GM12872 (cell line): Measurements from ENCODE around the gene MAGI2.

Experiments
- TF ChIP-seq, protein P1 (sequence below): IDR thresholded peaks from 3 replicates; pipeline ENCODE4 v1.5.1; 2011; ENCODE audit warnings: low read depth, mild to moderate bottlenecking, low read length, moderate library complexity; ENCODE audit not compliant: insufficient read depth

MAGI2 gene

DNA sequence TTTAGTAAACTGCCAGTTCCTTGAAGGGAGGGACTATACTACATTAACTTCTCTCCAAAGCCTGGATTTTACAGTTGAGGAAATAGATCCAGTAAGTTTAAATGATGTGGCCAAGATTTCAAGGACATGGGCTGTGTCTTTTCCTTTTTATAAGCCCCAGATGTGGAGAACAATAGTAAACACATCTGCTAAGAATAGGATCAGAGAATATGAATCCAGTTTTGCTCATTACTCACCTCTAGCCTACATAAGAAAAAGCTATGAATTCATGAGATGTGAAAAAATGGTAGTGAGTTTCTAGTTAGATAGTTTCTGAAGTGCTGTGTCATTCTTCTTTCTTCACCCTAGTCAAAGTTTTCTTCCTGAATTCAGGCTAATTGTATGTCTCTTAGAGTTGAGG is 38.6 kb downstream of the MAGI2 start:
- TF ChIP-seq, protein P1, sequence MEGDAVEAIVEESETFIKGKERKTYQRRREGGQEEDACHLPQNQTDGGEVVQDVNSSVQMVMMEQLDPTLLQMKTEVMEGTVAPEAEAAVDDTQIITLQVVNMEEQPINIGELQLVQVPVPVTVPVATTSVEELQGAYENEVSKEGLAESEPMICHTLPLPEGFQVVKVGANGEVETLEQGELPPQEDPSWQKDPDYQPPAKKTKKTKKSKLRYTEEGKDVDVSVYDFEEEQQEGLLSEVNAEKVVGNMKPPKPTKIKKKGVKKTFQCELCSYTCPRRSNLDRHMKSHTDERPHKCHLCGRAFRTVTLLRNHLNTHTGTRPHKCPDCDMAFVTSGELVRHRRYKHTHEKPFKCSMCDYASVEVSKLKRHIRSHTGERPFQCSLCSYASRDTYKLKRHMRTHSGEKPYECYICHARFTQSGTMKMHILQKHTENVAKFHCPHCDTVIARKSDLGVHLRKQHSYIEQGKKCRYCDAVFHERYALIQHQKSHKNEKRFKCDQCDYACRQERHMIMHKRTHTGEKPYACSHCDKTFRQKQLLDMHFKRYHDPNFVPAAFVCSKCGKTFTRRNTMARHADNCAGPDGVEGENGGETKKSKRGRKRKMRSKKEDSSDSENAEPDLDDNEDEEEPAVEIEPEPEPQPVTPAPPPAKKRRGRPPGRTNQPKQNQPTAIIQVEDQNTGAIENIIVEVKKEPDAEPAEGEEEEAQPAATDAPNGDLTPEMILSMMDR, result no peak

DNA sequence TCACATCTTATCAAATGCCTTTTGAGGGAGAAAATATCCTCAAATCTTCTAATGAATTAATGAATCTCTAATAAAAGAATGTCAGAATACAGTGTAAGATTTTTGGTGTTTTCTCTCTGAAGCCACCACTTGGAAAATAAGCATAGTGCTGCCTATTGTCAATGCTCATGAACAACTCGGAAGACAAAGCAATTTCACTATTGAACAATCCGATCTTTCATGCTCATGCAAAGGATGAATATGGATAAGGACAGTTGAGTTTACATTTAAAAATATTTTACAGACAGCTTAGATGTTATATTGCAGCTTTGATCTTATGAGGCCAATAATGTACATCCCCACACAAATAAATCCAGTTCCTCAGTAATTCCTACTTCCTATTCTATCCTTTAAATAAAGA is 40.6 kb downstream of the MAGI2 start:
- TF ChIP-seq, protein P1, result no peak

DNA sequence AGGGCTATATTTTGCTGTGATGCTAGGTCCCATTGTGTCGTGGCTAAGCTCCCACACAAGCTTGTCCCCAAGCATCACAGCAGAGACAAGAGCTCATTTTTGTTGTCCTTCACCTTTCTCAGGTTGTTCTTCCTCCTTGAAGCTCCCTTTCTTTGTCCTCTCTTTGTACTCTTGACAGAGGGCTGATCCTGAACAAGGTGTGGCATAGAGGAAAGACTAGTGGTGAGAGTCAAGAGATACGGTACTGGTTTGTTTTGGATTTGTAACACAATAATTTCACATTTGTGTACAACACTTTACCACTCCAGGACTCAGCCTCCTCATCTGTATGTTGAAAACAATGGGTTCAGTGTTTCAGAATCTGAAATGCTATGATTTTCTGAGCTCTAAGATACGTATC is 41.0 kb downstream of the MAGI2 start:
- TF ChIP-seq, protein P1, result no peak

DNA sequence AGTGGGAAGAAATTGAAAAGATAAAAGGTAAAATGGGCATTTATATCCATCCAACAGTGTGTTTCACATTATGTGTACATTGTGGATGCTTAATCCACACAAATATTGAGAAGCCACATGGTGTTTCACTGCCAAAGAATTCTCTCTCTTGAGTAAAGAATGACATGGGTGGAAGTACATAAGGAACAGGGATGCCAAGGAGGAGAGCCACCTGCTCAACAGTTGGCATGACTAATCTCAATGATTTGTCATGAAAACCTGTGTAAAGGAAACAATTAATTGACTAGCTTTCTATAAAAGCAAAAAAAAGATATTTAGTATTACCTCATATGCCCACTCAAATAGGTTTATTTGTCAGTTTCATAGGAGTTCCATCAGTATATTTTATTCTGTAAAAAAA is 43.1 kb downstream of the MAGI2 start:
- TF ChIP-seq, protein P1, result no peak

DNA sequence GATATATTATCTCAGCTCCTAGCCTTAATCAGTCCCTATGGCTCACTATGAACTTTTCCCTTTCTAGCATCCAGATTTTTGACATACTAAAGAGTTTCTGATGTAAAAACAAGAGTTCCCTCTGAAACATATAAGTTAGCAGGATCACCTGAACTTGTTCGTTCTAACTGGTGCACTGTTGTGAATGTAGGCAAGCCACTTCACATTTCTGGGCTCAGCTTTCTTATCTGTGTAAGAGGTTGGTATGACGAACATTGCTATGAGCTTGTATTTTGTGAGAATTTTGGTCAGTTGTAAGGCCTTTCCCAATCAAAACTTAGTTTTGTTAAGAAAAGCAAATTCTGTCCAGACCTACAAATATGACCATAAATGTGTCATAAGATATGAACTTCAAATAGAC is 46.1 kb downstream of the MAGI2 start:
- TF ChIP-seq, protein P1, result no peak

DNA sequence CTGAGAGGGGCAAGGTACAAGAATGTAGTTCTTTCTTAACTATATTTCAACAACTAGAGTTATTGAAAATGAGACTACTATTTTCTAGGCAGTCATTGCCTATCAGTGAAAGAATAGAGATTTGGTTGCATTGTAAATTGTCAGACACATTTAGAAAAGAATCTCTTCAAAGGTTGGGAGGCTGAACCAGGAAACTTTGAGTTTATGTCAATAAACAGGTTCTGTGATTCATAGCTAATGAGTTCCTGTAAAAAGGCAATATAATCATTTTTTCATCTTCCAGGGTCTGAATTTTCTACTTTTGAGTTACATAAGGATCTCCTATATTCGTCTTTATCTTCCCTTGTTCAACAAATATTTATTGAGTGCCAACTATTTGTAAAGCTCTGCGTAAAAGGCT is 47.1 kb downstream of the MAGI2 start:
- TF ChIP-seq, protein P1, result no peak

DNA sequence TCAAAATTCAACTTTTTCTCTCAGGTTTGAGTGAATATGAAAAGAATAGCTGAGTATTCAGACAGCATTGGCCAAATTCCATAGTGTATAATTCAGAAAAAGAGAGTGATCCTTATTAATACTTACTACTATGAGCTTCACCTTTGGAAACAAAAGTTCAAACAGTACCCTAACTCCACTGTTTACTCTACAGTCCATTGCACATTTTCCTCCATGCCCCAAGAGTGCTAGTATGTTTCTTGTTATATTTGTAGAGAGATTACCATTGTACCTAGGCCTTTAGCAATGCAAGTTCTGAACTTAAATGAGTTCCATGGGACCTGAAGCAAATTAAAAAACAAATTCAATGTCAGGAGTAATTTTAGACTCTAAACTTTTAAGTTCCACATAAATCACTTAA is 48.1 kb downstream of the MAGI2 start:
- TF ChIP-seq, protein P1, result no peak

DNA sequence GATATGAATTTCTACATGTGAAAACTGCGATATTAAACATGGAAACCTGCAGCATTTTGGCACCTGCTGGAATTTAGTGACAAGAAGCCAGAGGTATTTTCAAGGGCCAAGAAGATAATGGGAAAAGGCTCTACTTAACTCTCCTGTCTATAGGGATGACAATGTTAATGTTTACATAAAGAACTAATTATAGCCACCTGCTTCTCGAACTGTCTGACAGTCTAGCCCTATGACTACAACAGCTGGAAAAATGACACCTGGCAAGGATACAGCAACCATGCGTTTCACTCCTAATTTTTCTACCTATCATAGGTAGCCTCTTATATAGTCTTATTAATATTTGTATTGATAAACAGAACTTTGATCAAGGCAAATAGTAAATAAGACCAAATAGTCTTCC is 49.6 kb downstream of the MAGI2 start:
- TF ChIP-seq, protein P1, result no peak
